Nephron (organoid): ENCODE measurements around the gene ELAVL3.

Source experiments
- H3K27ac Mint-ChIP-seq, 3 experiments: 2 replicates each; pipeline ENCODE4 v1.8.0; 2020; ENCODE audit warnings: mixed read lengths in 3 of 3, mild to moderate bottlenecking in 2 of 3, moderate library complexity in 1 of 3
- H3K27me3 Mint-ChIP-seq: 2 replicates; pipeline ENCODE4 v1.8.0; 2021; ENCODE audit warnings: low read depth, mild to moderate bottlenecking, moderate library complexity, mixed read lengths
- H3K36me3 Mint-ChIP-seq: 2 replicates; pipeline ENCODE4 v1.8.0; 2020; ENCODE audit warnings: low read depth, mixed read lengths
- H3K4me1 Mint-ChIP-seq: 2 replicates; pipeline ENCODE4 v1.8.0; 2020; ENCODE audit warnings: mixed read lengths
- H3K4me3 Mint-ChIP-seq, 3 experiments: 2 replicates each; pipeline ENCODE4 v1.8.0; 2020; ENCODE audit warnings: mild to moderate bottlenecking in 3 of 3, mixed read lengths in 3 of 3, moderate library complexity in 2 of 3
- H3K9me3 Mint-ChIP-seq: 2 replicates; pipeline ENCODE4 v1.8.0; 2020; ENCODE audit warnings: mixed read lengths
- CTCF ChIP-seq, 3 experiments: fragments of 200-600 bp; sonication (generic); IDR thresholded peaks; one replicate each; pipeline ENCODE4 v1.5.0; 2021; ENCODE audit warnings: antibody characterized with exemption in 3 of 3; ENCODE audit not compliant: unreplicated experiment in 3 of 3

ELAVL3 gene

GRCh38 chr19:11495885-11496284 lies 15.0 kb upstream of the ELAVL3 start:
- H3K27me3 Mint-ChIP-seq: no peaks in the 10 kb centered on the region
- H3K4me1 Mint-ChIP-seq: no peaks in the 10 kb centered on the region
- no peak overlapping the region for H3K27ac Mint-ChIP-seq

GRCh38 chr19:11495481-11495880 lies 14.6 kb upstream of the ELAVL3 start:
- H3K4me3 Mint-ChIP-seq: no peak overlapping the region
- TF ChIP-seq CTCF (IDR thresholded peaks at IDR 0.05; ENCODE audit: unreplicated experiment in 3 of 3): no peak
- no peaks in the 10 kb centered on the region for H3K9me3 Mint-ChIP-seq
- H3K4me1 Mint-ChIP-seq: no peaks in the 10 kb centered on the region
- peaks cover 11% of the 10 kb centered on the region for H3K36me3 Mint-ChIP-seq
- H3K27me3 Mint-ChIP-seq: no peaks in the 10 kb centered on the region
- no peak overlapping the region for H3K27ac Mint-ChIP-seq

More at GRCh38 chr19:11495885-11496284, 15.0 kb upstream of the ELAVL3 start:
- Mint-ChIP-seq H3K36me3 (peaks cover 9% of the 10 kb centered on the region), H3K9me3 (no peaks in the 10 kb centered on the region), H3K4me3 (no peak overlapping the region)
- TF ChIP-seq CTCF (IDR thresholded peaks at IDR 0.05; ENCODE audit: unreplicated experiment in 3 of 3): no peak

DNA sequence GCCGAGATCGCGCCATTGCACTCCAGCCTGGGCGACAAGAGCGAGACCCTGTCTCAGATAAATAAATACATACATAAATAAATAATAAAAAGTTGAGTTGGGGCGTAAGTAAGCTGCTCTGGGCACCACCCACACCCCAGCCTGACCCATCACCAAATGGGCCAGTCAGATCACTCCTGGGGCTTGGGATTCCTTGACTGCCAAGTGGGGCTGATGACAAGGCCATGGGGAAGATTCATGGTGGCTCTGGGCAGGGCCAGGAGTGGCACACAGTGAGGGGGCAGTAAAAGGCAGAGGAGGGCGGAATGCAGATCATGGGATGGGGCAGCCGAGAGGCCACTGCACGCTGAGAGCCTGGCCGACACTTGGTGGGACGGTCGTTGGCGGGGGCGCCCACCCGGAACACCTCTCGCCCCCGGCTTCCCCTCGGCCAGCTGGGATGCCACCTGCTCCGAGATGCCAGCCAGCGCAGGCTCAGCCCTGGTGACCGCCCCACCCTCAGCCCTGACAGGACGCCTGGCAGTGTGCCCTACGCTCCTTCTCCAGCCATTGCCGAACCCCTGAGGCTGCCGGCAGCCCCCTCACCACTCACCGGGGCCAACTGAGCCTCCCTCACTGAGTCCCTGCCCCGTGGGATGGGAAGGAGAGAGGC lies 13.9 kb upstream of the ELAVL3 start:
- Mint-ChIP-seq H3K4me3 (no peak overlapping the region), H3K27me3 (no peaks in the 10 kb centered on the region), H3K36me3 (peaks cover 11% of the 10 kb centered on the region), H3K9me3 (no peaks in the 10 kb centered on the region), H3K4me1 (no peaks in the 10 kb centered on the region), H3K27ac (no peak overlapping the region)
- TF ChIP-seq CTCF (IDR thresholded peaks at IDR 0.05; ENCODE audit: unreplicated experiment in 3 of 3): no peak

GRCh38 chr19:11489378-11489777 lies 8.5 kb upstream of the ELAVL3 start:
- TF ChIP-seq CTCF (IDR thresholded peaks at IDR 0.05; ENCODE audit: unreplicated experiment in 3 of 3): no peak
- Mint-ChIP-seq H3K27ac (no peak overlapping the region), H3K27me3 (peaks cover 1% of the 10 kb centered on the region), H3K4me1 (no peaks in the 10 kb centered on the region), H3K9me3 (no peaks in the 10 kb centered on the region), H3K4me3 (no peak overlapping the region), H3K36me3 (peaks cover 14% of the 10 kb centered on the region)

GRCh38 chr19:11486661-11487503 lies 6.0 kb upstream of the ELAVL3 start:
- Mint-ChIP-seq H3K27ac (no peak overlapping the region), H3K36me3 (peaks cover 15% of the 10 kb centered on the region), H3K4me1 (peaks cover 1% of the 10 kb centered on the region), H3K9me3 (no peaks in the 10 kb centered on the region), H3K4me3 (no peak overlapping the region), H3K27me3 (peaks cover 19% of the 10 kb centered on the region)
- TF ChIP-seq CTCF (IDR thresholded peaks at IDR 0.05; ENCODE audit: unreplicated experiment in 3 of 3): no peak
